GM18511 (cell line): ENCODE measurements around the gene RAPGEF1.

Source experiments
- ATAC-seq: cut with Tn5 transposase; IDR thresholded peaks from one replicate; pipeline ENCODE4 v1.9.1; 2021; ENCODE audit warnings: mild to moderate bottlenecking, moderate library complexity; ENCODE audit not compliant: unreplicated experiment

RAPGEF1 gene

GRCh38 chr9:131752231-131752884 is 12.5 kb upstream of the RAPGEF1 start:
- no peak for ATAC-seq

DNA sequence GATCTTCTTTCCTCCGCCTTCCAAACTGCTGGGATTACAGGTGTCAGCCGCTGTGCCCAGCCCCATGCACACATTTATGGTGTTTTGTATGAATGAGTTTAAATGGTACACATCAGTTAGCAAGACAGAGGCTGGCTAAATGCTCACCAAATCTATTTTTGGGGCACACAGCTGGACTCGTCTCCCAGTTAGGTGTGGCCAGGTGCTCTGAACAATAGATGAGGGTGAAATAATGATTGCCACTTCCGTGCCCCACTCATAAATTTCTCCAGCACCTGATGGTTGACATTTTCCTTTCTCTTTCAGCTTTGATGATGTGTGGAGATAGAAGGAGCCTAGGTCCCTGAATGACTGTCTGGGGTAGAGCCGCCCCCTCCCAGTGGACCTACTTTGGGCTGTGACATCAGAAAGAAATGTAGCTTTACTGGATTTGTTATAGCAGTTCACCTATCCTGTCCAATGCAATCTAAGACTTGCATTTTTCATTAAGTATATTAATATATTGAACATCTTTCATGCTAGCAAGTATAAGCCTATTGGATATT is 8.6 kb upstream of the RAPGEF1 start:
- no peak for ATAC-seq

DNA sequence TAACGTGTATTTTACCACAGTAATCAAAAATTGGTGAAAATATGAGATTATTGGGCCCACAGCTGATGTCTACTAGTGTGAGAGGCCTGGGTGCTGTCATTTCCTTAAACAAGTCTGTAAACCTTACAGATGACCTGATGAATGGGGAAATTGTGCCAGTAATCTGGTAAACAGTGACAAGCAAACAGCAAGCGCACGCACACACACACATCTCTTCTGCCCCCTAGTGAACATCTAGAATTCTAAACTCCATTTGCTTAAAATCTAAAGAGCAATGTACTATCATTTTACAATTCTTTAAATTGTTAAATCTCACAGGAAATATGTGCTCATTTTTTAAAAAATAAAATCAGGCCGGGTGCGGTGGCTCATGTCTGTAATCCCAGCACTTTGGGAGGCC is 7.5 kb upstream of the RAPGEF1 start:
- ATAC-seq = no peak

GRCh38 chr9:131745610-131746009 is 5.7 kb upstream of the RAPGEF1 start:
- ATAC-seq = no peak

DNA sequence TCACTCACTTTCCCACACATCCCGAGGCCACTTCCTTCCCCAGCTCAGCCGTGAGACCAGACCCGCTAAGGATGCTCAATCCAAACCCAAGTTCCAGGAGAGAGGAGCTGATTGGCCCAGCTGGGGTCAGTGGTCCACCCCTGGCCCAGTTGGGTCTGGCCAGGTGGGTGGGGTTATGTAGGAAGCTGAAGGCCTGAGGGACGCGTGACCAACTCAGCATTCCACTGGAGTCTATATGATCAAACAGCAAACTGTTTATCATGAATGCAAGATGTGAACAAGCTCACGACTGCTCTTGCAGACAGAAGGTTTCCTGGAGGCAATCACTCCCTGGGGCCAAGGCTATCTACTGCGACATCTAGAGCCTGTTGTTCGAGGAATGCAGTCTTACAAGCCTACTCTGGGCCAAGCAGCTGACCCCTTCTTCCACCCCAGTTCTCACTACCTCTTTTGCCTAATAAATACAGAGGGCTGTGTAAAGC is 4.9 kb upstream of the RAPGEF1 start:
- ATAC-seq = no peak

- no peak for ATAC-seq
These were observed 4.4 kb upstream of the RAPGEF1 start for GRCh38 chr9:131744171-131744719.

DNA sequence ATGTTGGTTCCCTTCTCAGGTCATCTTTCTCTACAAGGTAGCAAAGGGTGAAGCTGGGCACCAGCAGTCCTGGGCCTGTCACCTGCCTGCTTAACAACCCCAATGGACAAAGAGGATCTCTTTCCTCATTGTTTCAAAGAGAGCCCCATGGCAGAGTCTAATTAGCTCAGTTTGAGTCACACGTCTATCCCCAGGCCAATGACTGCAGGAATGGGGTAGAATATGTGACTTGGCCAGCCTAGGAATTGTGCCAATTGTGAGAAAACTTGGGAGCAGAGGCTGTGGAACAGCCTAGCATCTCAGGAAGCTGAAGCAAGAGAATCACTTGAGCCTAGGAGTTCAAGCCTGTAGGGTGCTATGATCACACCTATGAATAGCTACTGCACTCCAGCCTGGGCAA is 3.6 kb upstream of the RAPGEF1 start:
- no peak for ATAC-seq

GRCh38 chr9:131743096-131743495 is 3.2 kb upstream of the RAPGEF1 start:
- ATAC-seq = no peak

GRCh38 chr9:131740898-131741297 is 1.0 kb upstream of the RAPGEF1 start:
- no peak for ATAC-seq

- peak; percentile 44 for ATAC-seq
These were observed 530 bp downstream of the RAPGEF1 start for GRCh38 chr9:131739133-131739958.

DNA sequence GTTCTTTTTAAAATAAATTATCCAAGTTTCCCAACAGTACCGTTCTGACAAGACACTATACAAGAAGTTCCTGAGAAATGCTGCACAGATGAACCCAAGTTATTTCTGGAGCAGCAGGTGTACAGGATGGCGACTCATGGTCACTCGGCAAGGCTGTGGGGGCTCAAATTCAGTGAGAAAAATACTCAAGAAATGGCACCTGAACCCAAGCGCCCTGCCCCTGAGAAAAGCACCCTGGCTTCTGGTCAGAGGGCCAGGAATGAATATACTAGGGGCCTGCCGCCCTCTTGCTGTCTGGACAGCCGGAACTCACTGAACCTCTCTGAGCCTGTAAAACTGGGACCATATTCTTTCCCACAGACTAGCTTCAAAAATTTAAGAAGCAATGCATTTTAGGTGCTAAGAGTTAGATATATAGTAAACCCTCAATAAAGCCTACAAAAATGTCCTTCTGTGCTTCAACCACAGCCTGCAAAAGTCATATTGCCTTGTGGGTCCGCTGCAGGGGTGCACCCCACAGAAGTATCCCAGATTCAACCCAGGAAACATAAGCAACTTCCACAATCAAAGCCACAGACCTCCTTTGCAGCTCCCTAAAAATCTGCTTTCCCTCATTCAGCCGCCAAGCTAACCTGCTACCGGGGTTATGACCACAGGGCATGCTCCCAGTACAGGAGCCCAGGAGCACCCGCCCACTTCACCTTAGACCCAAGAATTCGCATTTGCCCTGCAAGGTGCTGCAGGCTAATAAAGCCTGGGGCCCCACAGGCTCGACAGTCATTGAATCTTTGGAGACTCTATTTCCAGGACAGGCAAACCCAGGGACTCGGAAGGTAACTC is 1.4 kb downstream of the RAPGEF1 start:
- peak; percentile 4 for ATAC-seq

DNA sequence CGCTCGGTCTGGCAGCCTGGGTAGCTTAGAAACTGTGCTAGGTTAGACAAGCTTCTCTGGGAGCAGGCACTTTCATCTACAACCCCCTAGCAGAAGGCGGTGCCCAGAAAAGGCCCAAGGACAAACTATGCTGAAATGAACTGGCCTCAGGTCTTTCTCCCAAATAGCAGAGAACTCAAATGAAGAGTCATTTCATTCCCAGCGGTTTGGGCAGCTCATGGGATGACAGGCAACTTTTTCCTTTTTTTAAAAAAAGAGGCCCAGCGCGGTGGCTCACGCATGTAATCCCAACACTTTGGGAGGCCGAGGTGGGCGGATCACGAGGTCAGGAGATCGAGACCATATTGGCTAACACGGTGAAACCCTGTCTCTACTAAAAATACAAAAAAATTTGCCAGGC is 2.5 kb downstream of the RAPGEF1 start:
- no peak for ATAC-seq

DNA sequence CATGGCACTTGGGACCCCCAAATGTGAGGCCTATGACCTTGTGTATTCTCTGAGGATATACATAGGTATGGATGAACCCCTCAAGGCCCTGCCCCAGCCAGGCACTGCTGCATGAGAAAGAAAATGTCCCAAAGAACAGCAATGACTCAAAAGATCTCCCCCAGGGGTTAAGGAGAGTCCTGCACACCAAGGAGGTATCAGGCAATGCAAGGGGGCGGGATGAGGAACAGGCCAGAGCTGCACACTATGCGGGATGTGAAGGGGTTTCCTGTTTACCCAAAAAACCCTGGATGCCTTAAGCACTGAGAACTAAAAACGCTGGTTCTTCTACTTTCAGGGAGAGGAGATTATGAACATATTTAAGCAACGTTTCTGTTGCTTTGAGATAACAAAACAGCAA is 3.4 kb downstream of the RAPGEF1 start:
- no peak for ATAC-seq

- ATAC-seq = no peak
These were observed 4.4 kb downstream of the RAPGEF1 start for GRCh38 chr9:131735238-131736128.

- ATAC-seq = no peak
These were observed 5.1 kb downstream of the RAPGEF1 start for GRCh38 chr9:131734781-131735180.

DNA sequence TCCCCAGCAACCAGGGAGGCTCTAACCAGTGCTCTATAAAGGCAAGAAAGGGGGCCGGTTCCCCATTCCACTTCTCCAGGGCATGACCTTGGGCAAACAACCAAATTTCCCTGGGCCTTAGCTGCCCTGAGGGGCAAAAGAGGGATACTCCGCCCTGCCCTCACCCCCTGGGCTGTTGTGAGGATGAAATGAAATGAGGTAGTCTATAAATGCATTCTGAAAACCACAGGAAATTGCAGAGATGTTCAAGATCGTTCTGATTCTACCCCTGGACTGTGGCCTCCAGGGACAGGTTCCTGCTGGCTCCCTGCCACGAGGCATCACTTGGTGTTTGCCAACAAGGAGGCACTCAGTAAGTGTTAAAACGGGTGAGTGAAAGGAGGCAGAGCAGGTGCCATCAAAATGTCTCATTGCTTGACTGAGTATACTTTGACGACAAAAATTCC is 5.7 kb downstream of the RAPGEF1 start:
- ATAC-seq = no peak

DNA sequence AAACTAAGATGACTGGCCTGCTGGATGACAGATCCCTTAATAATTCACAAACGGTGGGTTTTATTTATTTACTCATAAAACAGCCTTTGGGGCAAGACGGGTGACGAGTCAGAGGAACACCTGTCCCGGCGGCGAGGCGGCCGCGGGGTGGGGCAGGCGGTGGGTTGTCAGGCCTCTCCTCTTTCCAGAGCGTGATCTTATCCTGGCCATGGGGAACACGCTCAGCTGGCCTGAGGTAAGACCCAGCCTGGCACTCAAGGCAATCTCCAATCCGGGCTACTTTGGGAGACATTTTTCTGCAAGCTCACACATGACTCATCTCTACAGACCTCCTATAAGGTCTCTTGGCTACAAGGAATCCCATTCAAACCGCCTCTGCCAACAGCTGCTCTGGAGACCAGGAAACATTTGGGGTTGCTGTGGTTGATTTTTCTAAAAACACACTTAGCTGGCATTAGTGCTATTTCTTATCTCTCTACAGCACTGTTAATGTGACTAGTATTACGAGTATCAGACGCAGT is 6.3 kb downstream of the RAPGEF1 start:
- no peak for ATAC-seq

DNA sequence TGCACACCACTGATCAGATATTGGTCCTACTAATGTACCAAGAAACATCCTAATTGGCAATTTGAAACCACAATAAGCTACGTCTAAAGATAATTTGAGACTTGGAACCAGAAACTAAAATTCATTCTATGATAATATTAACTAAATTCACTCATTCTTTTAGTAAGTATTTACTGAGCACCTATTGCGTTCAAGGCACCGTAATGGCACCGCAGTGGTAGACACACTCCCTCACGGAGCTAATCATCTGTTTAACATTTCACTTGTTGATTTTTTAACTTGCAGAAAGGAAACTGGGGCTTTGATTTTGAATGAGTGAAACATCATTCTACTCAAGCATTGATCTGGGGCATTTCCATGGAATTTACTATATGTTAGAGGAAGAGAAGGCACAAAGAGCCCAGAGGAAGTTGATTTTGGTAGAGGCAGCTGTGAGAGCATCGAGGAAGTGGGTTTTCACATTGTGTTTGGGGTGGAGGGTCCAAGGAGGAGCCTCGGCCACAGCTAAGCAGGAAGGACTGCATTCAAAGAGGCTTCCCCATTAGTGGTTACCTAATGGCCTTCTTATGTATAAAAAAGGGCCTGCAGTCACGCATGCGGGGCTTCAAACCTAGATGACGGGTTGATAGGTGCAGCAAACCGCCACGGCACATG is 7.1 kb downstream of the RAPGEF1 start:
- no peak for ATAC-seq

GRCh38 chr9:131732061-131732526 is 7.8 kb downstream of the RAPGEF1 start:
- no peak for ATAC-seq
